DMS153 treated with DMSO at 0.1 percent for 48 hours (cell line): Measurements from ENCODE around the gene TRPV5.

Experiments
- DNase-seq: peaks from one replicate; lab custom pipeline; 2025; ENCODE audit not compliant: unreplicated experiment; lab: John Stamatoyannopoulos, UW

TRPV5 gene

GRCh38 chr7:142941541-142941940 lies 8.0 kb upstream of the TRPV5 start:
- DNase-seq = no peak

DNA sequence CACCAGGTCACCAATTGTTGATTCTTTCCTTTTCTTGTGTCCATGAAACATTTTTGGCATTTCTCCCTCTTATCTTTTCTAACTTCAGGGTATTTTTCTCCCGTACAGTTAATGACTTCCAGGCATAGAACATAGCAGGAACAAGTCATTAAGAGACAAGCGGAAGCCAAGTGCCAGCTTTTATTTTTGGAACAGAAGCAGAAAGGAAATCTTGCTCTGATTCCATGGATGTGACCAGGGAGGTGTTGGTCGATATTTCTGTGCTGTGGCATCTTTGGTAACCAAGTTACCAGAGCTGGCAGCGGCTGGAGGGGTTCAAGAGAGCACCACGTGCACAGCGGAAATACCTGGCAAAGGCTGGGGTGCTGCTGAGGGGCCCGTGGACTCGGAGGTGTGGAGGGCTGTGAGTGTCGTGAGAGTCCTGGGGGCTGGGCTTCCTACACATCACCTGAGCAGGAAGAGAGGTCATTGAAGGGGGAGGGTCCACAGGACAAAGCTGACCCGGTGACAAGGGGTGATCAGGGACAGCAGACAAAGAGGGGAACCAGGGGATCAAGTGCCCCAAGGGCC lies 7.5 kb upstream of the TRPV5 start:
- DNase-seq = no peak

GRCh38 chr7:142939226-142939910 lies 5.8 kb upstream of the TRPV5 start, which contains the start of gene LLCFC1:
Gene LLCFC1 (plus strand): TSS chr7:142939484. CDS start chr7:142939622, 138 bp downstream.
- DNase-seq = no peak

- no peak for DNase-seq
These were observed 5.1 kb upstream of the TRPV5 start for GRCh38 chr7:142938611-142939010.

GRCh38 chr7:142935941-142936565 lies 2.5 kb upstream of the TRPV5 start:
- no peak for DNase-seq

- no peak for DNase-seq
These were observed 510 bp upstream of the TRPV5 start for GRCh38 chr7:142934056-142934455.

DNA sequence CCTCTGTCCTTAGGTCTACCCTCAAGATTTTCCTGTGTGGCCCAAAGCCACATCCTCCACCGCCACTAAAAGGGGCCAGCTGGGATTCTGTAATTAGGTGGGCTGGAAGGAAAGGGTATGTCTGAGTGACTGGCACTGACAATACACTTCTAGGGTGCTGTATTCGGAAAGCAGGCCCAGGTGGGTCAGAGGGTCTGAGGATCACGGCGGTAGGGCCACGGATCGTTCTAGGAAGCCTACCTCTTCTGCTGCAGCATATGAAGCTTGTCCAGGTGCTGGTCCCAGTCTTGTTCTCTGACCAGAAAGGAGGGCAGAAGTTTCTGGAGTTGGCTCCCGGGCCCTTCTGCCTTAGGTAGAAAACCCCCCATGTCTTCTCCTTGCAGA lies 462 bp downstream of the TRPV5 start:
- DNase-seq = no peak

DNA sequence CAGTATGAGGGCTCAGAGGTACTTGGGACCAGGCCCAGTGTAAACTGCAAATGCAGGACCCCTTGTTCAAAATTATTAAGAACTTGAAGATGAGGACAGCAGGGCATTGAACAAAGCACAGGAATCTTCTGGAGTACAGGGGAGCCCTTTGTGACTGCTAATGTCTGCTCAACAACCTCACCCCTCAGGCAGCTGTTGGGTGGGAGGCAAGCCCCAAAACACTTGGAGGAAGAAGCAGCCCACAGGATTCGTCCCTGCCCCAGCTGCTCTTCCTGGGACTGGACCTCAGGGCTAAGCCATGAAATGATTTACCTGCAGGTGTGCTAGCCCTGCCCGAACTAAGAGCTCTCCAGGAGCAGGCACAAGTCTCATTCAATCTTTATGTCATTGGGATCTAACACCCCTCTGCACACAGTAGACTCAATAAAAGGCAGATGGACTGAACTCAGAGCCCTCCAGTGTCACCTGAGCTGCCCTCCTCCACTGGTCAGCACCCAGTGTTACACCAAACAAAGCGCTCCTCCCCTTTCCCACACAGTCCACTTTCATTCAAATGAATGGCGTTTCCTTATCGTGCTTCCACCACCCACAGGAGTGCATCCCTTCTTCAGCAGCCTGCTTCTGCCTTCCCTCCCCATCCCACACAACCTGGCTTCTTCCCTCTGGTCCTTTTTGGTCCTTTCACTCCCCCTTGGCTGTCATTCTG lies 1.0 kb downstream of the TRPV5 start:
- DNase-seq = no peak

DNA sequence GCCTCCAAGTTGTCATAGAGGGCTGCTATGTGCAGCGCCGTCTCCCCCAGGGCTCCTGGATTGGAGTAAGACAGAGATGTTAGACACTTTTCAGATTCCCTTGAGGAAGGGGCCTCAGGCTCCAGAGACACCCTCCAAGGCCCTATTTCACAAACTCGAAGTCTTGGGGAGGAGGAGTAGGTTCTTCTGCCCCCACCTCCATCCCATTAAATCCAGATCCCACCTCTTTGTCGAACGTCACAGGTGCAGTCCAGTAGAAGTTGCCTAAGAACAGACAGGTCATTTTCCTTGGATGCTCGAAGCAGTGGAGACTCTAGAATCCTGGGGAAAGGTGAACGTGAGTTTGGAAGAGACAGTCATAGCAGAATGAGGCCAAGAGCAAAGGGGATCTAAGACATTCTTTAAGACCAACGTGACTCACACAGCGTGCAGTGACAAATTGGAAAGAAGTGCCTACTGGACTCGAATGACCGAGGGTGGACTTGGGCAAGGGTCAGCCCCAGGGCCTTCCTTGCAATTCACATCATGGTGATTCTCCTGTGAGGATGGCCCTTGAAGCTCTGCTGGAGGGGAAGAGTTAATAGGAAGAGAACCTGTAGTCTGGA lies 3.3 kb downstream of the TRPV5 start:
- no peak for DNase-seq

- DNase-seq = no peak
These were observed 5.6 kb downstream of the TRPV5 start for GRCh38 chr7:142927949-142928348.

DNA sequence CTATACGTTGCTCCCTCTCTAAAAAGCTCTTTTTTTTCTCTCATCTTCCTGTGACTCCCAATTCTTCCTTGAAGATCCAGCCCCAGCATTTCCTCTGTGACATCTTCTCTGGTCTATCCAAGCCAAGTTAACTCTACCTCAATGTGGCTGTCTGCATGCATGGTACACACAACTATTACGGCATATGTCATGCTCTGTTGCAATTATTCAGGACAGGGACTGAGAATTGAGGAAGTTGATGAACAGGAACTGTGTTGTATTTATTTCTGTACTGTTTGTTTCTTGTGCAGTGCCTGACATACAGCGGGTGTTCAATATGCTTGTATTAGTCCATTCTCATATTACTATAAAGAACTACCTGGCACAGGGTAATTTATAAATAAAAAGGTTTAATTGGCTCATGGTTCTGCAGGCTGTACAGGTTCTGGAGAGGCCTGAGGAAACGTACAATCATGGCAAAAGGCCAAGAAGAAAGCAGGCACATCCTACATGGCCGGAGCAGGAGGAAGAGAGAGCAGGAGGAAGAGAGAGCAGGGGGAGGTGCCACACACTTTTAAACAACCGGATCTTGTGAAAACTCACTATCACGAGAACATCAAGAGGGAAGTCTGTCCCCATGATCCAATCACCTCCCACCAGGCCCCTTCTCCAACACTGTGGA lies 6.3 kb downstream of the TRPV5 start:
- no peak for DNase-seq

GRCh38 chr7:142925413-142925812 lies 8.1 kb downstream of the TRPV5 start:
- no peak for DNase-seq

DNA sequence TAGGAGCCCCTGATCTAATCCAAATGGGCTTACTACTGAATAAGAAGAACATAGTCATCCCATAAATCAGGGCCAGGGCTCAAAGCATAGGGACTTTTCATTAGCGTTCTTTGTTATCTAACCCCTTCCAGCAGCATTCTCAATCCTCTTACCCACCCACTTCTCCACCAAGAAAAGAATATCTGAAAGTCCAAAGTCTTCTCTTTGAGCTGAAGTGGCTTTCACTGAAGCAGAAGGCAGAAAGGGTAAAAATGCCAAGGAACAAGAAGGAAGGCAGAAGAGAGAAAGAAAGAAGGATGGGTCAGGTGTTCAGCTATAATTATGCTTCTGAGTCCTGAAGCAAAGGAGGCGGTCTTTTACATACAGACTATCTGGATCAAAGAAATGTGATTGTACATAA lies 10.2 kb downstream of the TRPV5 start:
- DNase-seq = no peak

- no peak for DNase-seq
These were observed 13.9 kb downstream of the TRPV5 start for GRCh38 chr7:142919656-142920055.

DNA sequence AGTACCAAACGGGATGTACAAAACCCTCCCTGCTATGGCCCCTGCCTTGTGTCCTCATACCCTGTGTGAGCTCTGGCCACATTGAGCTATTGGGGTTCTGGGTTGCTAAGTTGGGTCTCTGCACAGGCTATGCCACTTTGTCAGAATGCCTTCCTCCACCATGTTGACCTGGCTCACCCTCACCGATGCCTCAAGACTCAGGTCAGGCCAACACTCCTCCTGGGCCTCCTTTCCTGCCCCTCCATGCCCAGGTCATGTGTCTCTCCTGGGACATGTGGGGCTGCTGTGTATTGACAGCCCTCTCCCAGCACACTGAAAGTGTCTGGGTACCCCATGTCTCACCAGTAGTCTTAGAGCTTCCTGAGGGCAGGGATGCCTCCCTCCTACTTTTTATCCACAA lies 14.6 kb downstream of the TRPV5 start:
- DNase-seq = no peak

DNA sequence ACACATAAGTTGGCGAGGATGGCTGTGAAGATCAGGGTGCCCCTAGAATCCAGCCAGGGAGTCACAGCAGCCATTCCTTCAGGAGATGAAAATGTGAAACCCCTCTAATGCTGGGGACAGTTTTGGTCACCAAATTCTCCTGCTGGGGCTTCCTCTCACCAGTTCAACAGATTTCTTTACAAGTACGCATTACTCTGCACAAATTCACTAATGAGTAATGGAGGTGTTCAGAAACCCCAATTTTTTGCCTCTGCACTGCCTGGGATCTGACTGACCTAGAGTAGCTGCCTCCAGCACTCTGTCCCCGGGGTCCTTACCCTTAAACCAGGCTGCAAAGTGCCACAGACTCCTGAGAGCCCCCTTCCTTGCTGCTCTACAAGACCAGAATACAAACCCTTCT lies 16.1 kb downstream of the TRPV5 start:
- DNase-seq = no peak

DNA sequence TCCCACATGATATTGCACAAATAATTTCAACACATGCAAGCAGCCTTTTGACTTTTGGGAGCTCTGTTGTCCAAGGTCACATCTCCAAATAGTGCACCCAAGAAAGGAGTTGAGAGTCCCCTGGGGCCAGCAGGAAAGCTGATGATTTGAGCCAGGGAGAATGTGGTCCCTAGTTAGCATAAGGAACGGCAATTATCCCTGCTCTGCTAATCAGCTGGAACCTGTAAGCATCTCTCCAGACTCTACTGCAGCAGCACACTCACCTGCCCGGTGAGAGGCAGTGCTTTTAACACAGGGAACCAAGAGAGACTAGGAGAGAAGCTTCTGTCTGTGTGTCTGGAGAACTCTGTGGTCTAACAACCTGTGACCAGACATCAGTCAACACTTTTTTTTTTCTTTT lies 17.0 kb downstream of the TRPV5 start:
- no peak for DNase-seq

DNA sequence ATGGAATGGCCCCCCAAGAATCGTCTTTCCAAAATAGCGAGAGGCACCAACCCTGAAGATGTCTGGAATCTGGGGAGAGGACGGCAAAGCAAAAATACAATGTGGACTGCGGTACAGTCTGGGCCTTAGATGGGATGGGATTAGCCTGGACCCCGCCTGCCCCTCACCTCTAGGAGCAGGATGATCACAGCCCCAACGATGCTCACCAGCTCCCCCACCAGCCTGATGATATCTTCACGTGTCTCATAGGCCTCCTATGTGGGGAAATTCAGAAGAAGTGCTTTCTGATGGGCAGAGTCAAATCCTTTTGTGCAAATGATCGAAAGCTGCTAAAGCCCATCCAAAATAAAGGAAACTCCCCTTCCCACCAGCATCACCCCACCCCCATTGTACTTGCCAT lies 18.2 kb downstream of the TRPV5 start:
- no peak for DNase-seq

- DNase-seq = no peak
These were observed 19.4 kb downstream of the TRPV5 start for GRCh38 chr7:142914121-142914520.

GRCh38 chr7:142913566-142913965 lies 20.0 kb downstream of the TRPV5 start:
- DNase-seq = no peak

GRCh38 chr7:142913051-142913450 lies 20.5 kb downstream of the TRPV5 start:
- no peak for DNase-seq
